Fibroblast of peridontal ligament (primary cell): ENCODE data around the gene ATXN7L3B.
A peak's percentile ranks its signal among the peaks of the same experiment; 100 is the strongest.
"Not testable (repeated sequence)": the region's sequence is repeated elsewhere in the genome, so short reads cannot be mapped to it uniquely, and the experiment has no call there.

Experiments
- DNase-seq: peaks from one replicate; pipeline ENCODE4 v3.0.0-alpha.2; 2010; ENCODE audit errors: extremely low read depth

Gene ATXN7L3B

GRCh38 chr12:74537707-74538385 is at the start of gene ATXN7L3B:
TSS of gene ATXN7L3B (plus strand) at chr12:74537835. CDS start at chr12:74538113, 278 bp downstream.
- DNase-seq, result peak; percentile 92

- no peak for DNase-seq
Observed at GRCh38 chr12:74488134-74488533, 49.5 kb upstream of the ATXN7L3B start.

- no peak for DNase-seq
Observed at GRCh38 chr12:74489543-74489942, 48.1 kb upstream of the ATXN7L3B start.

GRCh38 chr12:74490390-74491064 is 47.1 kb upstream of the ATXN7L3B start:
- no peak for DNase-seq

GRCh38 chr12:74491374-74491773 is 46.3 kb upstream of the ATXN7L3B start:
- no peak for DNase-seq

GRCh38 chr12:74499192-74499591 is 38.4 kb upstream of the ATXN7L3B start:
- no peak for DNase-seq

- not testable (repeated sequence) for DNase-seq
Observed at GRCh38 chr12:74508873-74509657, 28.6 kb upstream of the ATXN7L3B start.

GRCh38 chr12:74509886-74510285 is 27.7 kb upstream of the ATXN7L3B start:
- DNase-seq, result no peak

- DNase-seq, result no peak
Observed at GRCh38 chr12:74514098-74514872, 23.4 kb upstream of the ATXN7L3B start.

GRCh38 chr12:74515849-74516248 is 21.8 kb upstream of the ATXN7L3B start:
- DNase-seq, result no peak

- DNase-seq, result no peak
Observed at GRCh38 chr12:74526535-74526934, 11.1 kb upstream of the ATXN7L3B start.

GRCh38 chr12:74527491-74527890 is 10.1 kb upstream of the ATXN7L3B start:
- DNase-seq, result no peak

- DNase-seq, result no peak
Observed at GRCh38 chr12:74530676-74531075, 7.0 kb upstream of the ATXN7L3B start.

- DNase-seq, result no peak
Observed at GRCh38 chr12:74535536-74535935, 2.1 kb upstream of the ATXN7L3B start.

GRCh38 chr12:74537126-74537706 is 419 bp upstream of the ATXN7L3B start:
- DNase-seq, result peak; percentile 80

GRCh38 chr12:74538491-74539258 is 1.0 kb downstream of the ATXN7L3B start:
- peak; percentile 11 for DNase-seq

- DNase-seq, result no peak
Observed at GRCh38 chr12:74539261-74539660, 1.6 kb downstream of the ATXN7L3B start.

GRCh38 chr12:74539765-74540526 is 2.3 kb downstream of the ATXN7L3B start:
- peak; percentile 7 for DNase-seq

GRCh38 chr12:74541074-74541473 is 3.4 kb downstream of the ATXN7L3B start:
- DNase-seq, result no peak

GRCh38 chr12:74547249-74547648 is 9.6 kb downstream of the ATXN7L3B start:
- DNase-seq, result no peak
